OCI-LY1 (cell line): ENCODE measurements around the gene LRRFIP2.

ENCODE experiments used
- H2AFZ ChIP-seq: fragments of 200-600 bp; sonication (generic), shearing (Covaris generic); 2 replicates; pipeline ENCODE4 v1.6.0; 2014; ENCODE audit warnings: antibody characterized with exemption, mild to moderate bottlenecking, low read length
- H3F3A ChIP-seq: fragments of 200-600 bp; sonication (generic), shearing (Covaris generic); 2 replicates; pipeline ENCODE4 v1.6.0; 2014; ENCODE audit warnings: mild to moderate bottlenecking, antibody characterized with exemption, low read length, moderate library complexity; ENCODE audit not compliant: insufficient read depth
- H3K27ac ChIP-seq: fragments of 200-600 bp; sonication (generic); 2 replicates; pipeline ENCODE4 v1.5.1; 2014; ENCODE audit warnings: low read length, mixed run types, mild to moderate bottlenecking, low read depth; ENCODE audit not compliant: poor library complexity, severe bottlenecking
- H3K27me3 ChIP-seq: fragments of 200-600 bp; sonication (generic); 2 replicates; pipeline ENCODE4 v1.6.0; 2014; ENCODE audit warnings: antibody characterized with exemption, mild to moderate bottlenecking, low read length, moderate library complexity; ENCODE audit not compliant: insufficient read depth
- H3K36me3 ChIP-seq: fragments of 200-600 bp; sonication (generic); 2 replicates; pipeline ENCODE4 v1.6.1; 2014; ENCODE audit warnings: mild to moderate bottlenecking, antibody characterized with exemption, low read length, moderate library complexity, mixed read lengths; ENCODE audit not compliant: insufficient read depth
- H3K4me1 ChIP-seq: fragments of 200-600 bp; sonication (generic); 2 replicates; pipeline ENCODE4 v1.5.1; 2014; ENCODE audit warnings: mild to moderate bottlenecking, low read length, moderate library complexity; ENCODE audit not compliant: insufficient read depth, severe bottlenecking
- H3K4me2 ChIP-seq: fragments of 200-600 bp; sonication (generic), shearing (Covaris generic); 2 replicates; pipeline ENCODE4 v1.6.1; 2014; ENCODE audit warnings: low read length
- H3K4me3 ChIP-seq: fragments of 200-600 bp; sonication (generic); 2 replicates; pipeline ENCODE4 v1.5.1; 2014; ENCODE audit warnings: low read length, low read depth, mild to moderate bottlenecking, mixed read lengths; ENCODE audit not compliant: poor library complexity, severe bottlenecking
- H3K79me2 ChIP-seq: fragments of 200-600 bp; shearing (Covaris generic); 2 replicates; pipeline ENCODE4 v1.6.1; 2016; ENCODE audit warnings: mixed run types, low read length, mixed read lengths; ENCODE audit not compliant: insufficient read depth
- H3K9ac ChIP-seq: fragments of 200-600 bp; sonication (generic), shearing (Covaris generic); 2 replicates; pipeline ENCODE4 v1.6.1; 2014; ENCODE audit warnings: mild to moderate bottlenecking, low read length, mixed read lengths
- H3K9me2 ChIP-seq: fragments of 200-600 bp; sonication (generic), shearing (Covaris generic); 2 replicates; pipeline ENCODE4 v1.6.1; 2014; ENCODE audit warnings: low read depth, mild to moderate bottlenecking, low read length, mixed read lengths
- H3K9me3 ChIP-seq: fragments of 200-600 bp; shearing (Covaris generic); 2 replicates; pipeline ENCODE4 v1.6.1; 2014; ENCODE audit warnings: low read length, mixed read lengths
- H4K20me1 ChIP-seq: fragments of 200-600 bp; sonication (generic), shearing (Covaris generic); 2 replicates; pipeline ENCODE4 v1.6.0; 2016; ENCODE audit warnings: mild to moderate bottlenecking, low read length; ENCODE audit not compliant: insufficient read depth
- CTCF ChIP-seq: fragments of 200-600 bp; sonication (generic), shearing (Covaris generic); IDR thresholded peaks from 2 replicates; pipeline ENCODE4 v1.5.1; 2017; ENCODE audit warnings: mild to moderate bottlenecking, antibody characterized with exemption, low read length, moderate library complexity, mixed read lengths
- EZH2 ChIP-seq: fragments of 200-600 bp; sonication (generic), shearing (Covaris generic); IDR thresholded peaks from 2 replicates; pipeline ENCODE4 v1.8.0; 2017; ENCODE audit warnings: borderline replicate concordance, mixed run types, mild to moderate bottlenecking, antibody characterized with exemption, low read length, moderate library complexity, mixed read lengths

The LRRFIP2 gene

GRCh38 chr3:37190667-37191066 is 16.3 kb upstream of the LRRFIP2 start:
- Histone ChIP-seq H3K9me2 (no peaks in the 10 kb centered on the region), H2AFZ (no peak overlapping the region), H3K4me3 (no peak overlapping the region), H3K4me2 (no peak overlapping the region), H4K20me1 (no peaks in the 10 kb centered on the region), H3K79me2 (no peaks in the 10 kb centered on the region), H3F3A (no peaks in the 10 kb centered on the region), H3K9ac (no peak overlapping the region), H3K9me3 (no peaks in the 10 kb centered on the region), H3K27ac (no peak overlapping the region), H3K27me3 (no peaks in the 10 kb centered on the region), H3K36me3 (no peaks in the 10 kb centered on the region), H3K4me1 (no peaks in the 10 kb centered on the region)
- no peak for TF ChIP-seq CTCF
- no peak for TF ChIP-seq EZH2

GRCh38 chr3:37189109-37189508 is 14.7 kb upstream of the LRRFIP2 start:
- no peak for TF ChIP-seq CTCF
- no peak for TF ChIP-seq EZH2
- Histone ChIP-seq H3K9ac (no peak overlapping the region), H3K4me3 (no peak overlapping the region), H4K20me1 (no peaks in the 10 kb centered on the region), H3K4me1 (no peaks in the 10 kb centered on the region), H3K4me2 (no peak overlapping the region), H3K79me2 (no peaks in the 10 kb centered on the region), H2AFZ (no peak overlapping the region), H3K9me3 (no peaks in the 10 kb centered on the region), H3K27ac (no peak overlapping the region), H3K36me3 (no peaks in the 10 kb centered on the region), H3K9me2 (no peaks in the 10 kb centered on the region), H3K27me3 (no peaks in the 10 kb centered on the region), H3F3A (no peaks in the 10 kb centered on the region)

GRCh38 chr3:37183976-37184375 is 9.6 kb upstream of the LRRFIP2 start:
- H3K9me3 ChIP-seq = no peaks in the 10 kb centered on the region
- H3K27ac ChIP-seq = no peak overlapping the region

More at GRCh38 chr3:37183976-37184375, 9.6 kb upstream of the LRRFIP2 start:
- H2AFZ ChIP-seq = no peak overlapping the region
- no peak overlapping the region for H3K9ac ChIP-seq
- TF ChIP-seq EZH2 (no peak), CTCF (no peak)
- H3K4me1 ChIP-seq = peaks cover 5% of the 10 kb centered on the region
- H3K4me2 ChIP-seq = no peak overlapping the region
- H3K9me2 ChIP-seq = no peaks in the 10 kb centered on the region
- H3F3A ChIP-seq = peaks cover 4% of the 10 kb centered on the region; the same call in 1 of the 2 replicates
- H3K27me3 ChIP-seq = no peaks in the 10 kb centered on the region
- no peaks in the 10 kb centered on the region for H4K20me1 ChIP-seq
- no peaks in the 10 kb centered on the region for H3K79me2 ChIP-seq
- H3K4me3 ChIP-seq = no peak overlapping the region
- H3K36me3 ChIP-seq = no peaks in the 10 kb centered on the region
